ENCODE results near the gene NEGR1.

The NEGR1 gene

GRCh38 chr1:72111662-72112061 is 170.7 kb downstream of the NEGR1 start:
- H3K4me3 Mint-ChIP-seq = no peak overlapping the region
- H3K27me3 Mint-ChIP-seq (ENCODE audit: low read depth, poor library complexity) = no peaks in the 10 kb centered on the region
- no peak overlapping the region for H3K27ac Mint-ChIP-seq
- no peak for TF ChIP-seq CTCF (IDR thresholded peaks at IDR 0.05)
- DNase-seq = no peak
- H3K4me1 Mint-ChIP-seq = no peaks in the 10 kb centered on the region
- H3K36me3 Mint-ChIP-seq (ENCODE audit: low read depth) = no peaks in the 10 kb centered on the region
- no peaks in the 10 kb centered on the region for H3K9me3 Mint-ChIP-seq

DNA sequence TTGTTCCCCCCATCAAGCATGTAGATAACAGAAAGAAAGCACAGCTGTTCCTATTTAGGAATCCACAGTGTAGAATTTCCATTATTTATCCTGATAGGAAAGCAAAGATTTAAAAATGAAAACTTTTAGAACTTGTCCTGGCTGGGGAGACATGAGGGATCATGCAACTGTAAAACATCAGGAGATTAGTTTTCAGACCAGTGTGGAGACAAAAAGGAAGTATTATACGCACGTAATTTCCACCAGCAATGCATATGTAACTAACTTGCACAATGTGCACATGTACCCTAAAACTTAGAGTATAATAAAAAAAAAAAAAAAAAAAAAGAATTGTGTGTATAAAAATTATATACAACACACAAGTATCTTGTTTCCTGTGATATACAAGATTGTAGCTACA is 172.4 kb downstream of the NEGR1 start:
- Mint-ChIP-seq H3K9me3 (no peaks in the 10 kb centered on the region), H3K36me3 (ENCODE audit: low read depth) (no peaks in the 10 kb centered on the region), H3K4me1 (no peaks in the 10 kb centered on the region), H3K27ac (no peak overlapping the region), H3K4me3 (no peak overlapping the region), H3K27me3 (ENCODE audit: low read depth, poor library complexity) (no peaks in the 10 kb centered on the region)
- no peak for DNase-seq
- no peak for TF ChIP-seq CTCF (IDR thresholded peaks at IDR 0.05)

GRCh38 chr1:72105201-72105600 is 177.1 kb downstream of the NEGR1 start:
- Mint-ChIP-seq H3K9me3 (no peaks in the 10 kb centered on the region), H3K4me3 (no peak overlapping the region), H3K27ac (no peak overlapping the region), H3K36me3 (ENCODE audit: low read depth) (no peaks in the 10 kb centered on the region), H3K27me3 (ENCODE audit: low read depth, poor library complexity) (no peaks in the 10 kb centered on the region), H3K4me1 (no peaks in the 10 kb centered on the region)
- DNase-seq = no peak
- no peak for TF ChIP-seq CTCF (IDR thresholded peaks at IDR 0.05)

DNA sequence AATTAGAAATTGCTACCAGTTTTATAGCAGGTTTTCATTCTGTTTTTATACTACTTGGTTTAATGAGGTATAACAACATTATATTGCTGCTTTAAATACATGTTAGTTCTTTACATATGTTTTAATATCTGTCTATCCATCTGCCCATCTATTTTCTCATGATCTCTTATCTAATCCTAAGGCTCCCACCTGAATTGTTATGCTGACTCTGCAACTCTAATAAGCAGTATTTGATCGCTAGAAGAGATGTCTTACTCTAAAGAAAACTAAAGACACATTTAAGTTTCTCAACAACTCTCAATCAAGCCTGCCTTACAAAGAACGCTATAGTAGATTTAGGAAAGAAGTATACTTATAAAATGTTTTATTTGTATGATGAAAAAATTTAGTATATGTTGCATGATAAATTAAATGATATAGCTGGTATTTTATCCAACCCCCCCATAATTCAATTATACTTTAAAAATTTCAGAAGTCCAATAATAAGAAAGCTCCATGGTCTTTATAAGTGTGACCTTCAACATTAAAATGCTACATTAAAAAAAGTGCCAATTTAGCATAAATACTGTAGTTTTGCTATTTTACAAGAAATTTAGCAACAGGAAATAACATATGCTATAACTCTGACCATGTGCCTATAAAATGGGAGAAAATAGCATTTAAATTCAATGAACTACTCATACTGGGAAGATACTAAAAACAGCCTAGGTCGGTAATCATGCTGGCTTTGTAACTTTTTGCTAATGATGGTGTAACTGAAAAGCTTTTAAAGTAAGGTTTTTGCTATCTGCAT is 180.3 kb downstream of the NEGR1 start:
- Mint-ChIP-seq H3K9me3 (no peaks in the 10 kb centered on the region), H3K27me3 (ENCODE audit: low read depth, poor library complexity) (no peaks in the 10 kb centered on the region), H3K27ac (no peak overlapping the region), H3K4me3 (no peak overlapping the region), H3K4me1 (no peaks in the 10 kb centered on the region), H3K36me3 (ENCODE audit: low read depth) (no peaks in the 10 kb centered on the region)
- TF ChIP-seq CTCF (IDR thresholded peaks at IDR 0.05) = no peak
- no peak for DNase-seq

DNA sequence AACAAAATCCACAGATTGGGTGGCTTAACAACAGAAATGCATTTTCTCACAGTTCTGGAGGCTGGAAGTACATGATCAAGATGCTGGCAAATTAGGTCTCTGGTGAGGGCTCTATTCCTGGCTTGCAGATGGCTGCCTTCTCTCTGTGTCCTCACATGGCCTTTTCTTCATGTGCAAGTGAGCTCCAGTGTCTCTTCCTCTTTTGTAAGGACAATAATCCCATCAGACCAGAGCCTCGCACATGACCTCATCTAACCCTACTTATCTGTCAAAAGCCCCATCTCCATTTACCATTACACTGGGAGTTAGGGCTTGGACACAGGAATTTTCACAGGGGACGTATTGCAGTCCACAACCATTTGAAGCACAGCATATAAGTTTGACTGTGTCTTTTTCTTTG is 181.6 kb downstream of the NEGR1 start:
- Mint-ChIP-seq H3K4me1 (no peaks in the 10 kb centered on the region), H3K9me3 (no peaks in the 10 kb centered on the region), H3K27ac (no peak overlapping the region), H3K36me3 (ENCODE audit: low read depth) (no peaks in the 10 kb centered on the region), H3K27me3 (ENCODE audit: low read depth, poor library complexity) (no peaks in the 10 kb centered on the region), H3K4me3 (no peak overlapping the region)
- DNase-seq = no peak
- TF ChIP-seq CTCF (IDR thresholded peaks at IDR 0.05) = no peak

Data from nephron progenitor cell (in vitro differentiated cells).